GM23338 (cell line): ENCODE data around the gene RCVRN. TPM values are rescaled to one million over a fixed set of nuclear protein-coding genes. Genes with fewer than 3 reads are reported as not detected.

Source experiments
- ATAC-seq: fragments of 200-7000 bp; cut with Tn5 transposase; 3 replicates; pipeline ENCODE4 v1.9.1; 2020
- DNase-seq: peaks from one replicate; pipeline ENCODE4 v3.0.0-alpha.2; 2015; ENCODE audit warnings: low spot score
- H2AFZ ChIP-seq: fragments of 200-600 bp; sonication (generic); 2 replicates; pipeline ENCODE4 v1.8.0; 2016; ENCODE audit warnings: antibody characterized with exemption, mild to moderate bottlenecking, moderate library complexity
- H3F3A ChIP-seq: fragments of 200-600 bp; sonication (generic); replicated peaks from 2 replicates; pipeline ENCODE4 v1.8.0; 2017; ENCODE audit warnings: antibody characterized with exemption, mixed run types, low read depth
- H3K27ac ChIP-seq: fragments of 200-600 bp; sonication (generic); 2 replicates; pipeline ENCODE4 v1.6.1; 2016; ENCODE audit warnings: low read depth
- H3K27me3 ChIP-seq: fragments of 200-600 bp; sonication (generic); 2 replicates; pipeline ENCODE4 v1.8.0; 2016; ENCODE audit warnings: mild to moderate bottlenecking, mixed run types, moderate library complexity; ENCODE audit not compliant: insufficient read depth
- H3K36me3 ChIP-seq: fragments of 200-600 bp; sonication (generic); 2 replicates; pipeline ENCODE4 v1.8.0; 2016; ENCODE audit warnings: mild to moderate bottlenecking; ENCODE audit not compliant: insufficient read depth
- H3K4me1 ChIP-seq: fragments of 200-600 bp; sonication (generic); 2 replicates; pipeline ENCODE4 v1.8.0; 2016; ENCODE audit warnings: mild to moderate bottlenecking, moderate library complexity; ENCODE audit not compliant: insufficient read depth
- H3K4me2 ChIP-seq: fragments of 200-600 bp; sonication (generic); 2 replicates; pipeline ENCODE4 v1.7.1; 2017; ENCODE audit warnings: mixed run types
- H3K4me3 ChIP-seq: fragments of 200-600 bp; sonication (generic); 2 replicates; pipeline ENCODE4 v1.6.1; 2016; ENCODE audit warnings: mixed run types
- H3K79me2 ChIP-seq: fragments of 200-600 bp; sonication (generic); replicated peaks from 2 replicates; pipeline ENCODE4 v1.8.0; 2017; ENCODE audit warnings: mild to moderate bottlenecking; ENCODE audit not compliant: insufficient read depth
- H3K9me2 ChIP-seq: fragments of 200-600 bp; sonication (generic); 2 replicates; pipeline ENCODE4 v1.8.0; 2017; ENCODE audit not compliant: insufficient read depth
- H4K20me1 ChIP-seq: fragments of 200-600 bp; sonication (generic); replicated peaks from 2 replicates; pipeline ENCODE4 v1.8.0; 2017; ENCODE audit warnings: mild to moderate bottlenecking; ENCODE audit not compliant: insufficient read depth
- H3K27ac Mint-ChIP-seq: 2 replicates; pipeline ENCODE4 v1.8.0; 2020; ENCODE audit warnings: inconsistent platforms, mild to moderate bottlenecking, moderate library complexity, mixed read lengths
- H3K27me3 Mint-ChIP-seq: 3 replicates; pipeline ENCODE4 v1.8.0; 2022; ENCODE audit warnings: low read depth, mild to moderate bottlenecking, moderate library complexity, mixed read lengths, inconsistent platforms; ENCODE audit not compliant: insufficient read depth, poor library complexity
- H3K36me3 Mint-ChIP-seq: 3 replicates; pipeline ENCODE4 v1.8.0; 2021; ENCODE audit warnings: low read depth, mild to moderate bottlenecking, inconsistent platforms, moderate library complexity, mixed read lengths
- H3K4me1 Mint-ChIP-seq: 3 replicates; pipeline ENCODE4 v1.8.0; 2020; ENCODE audit warnings: mild to moderate bottlenecking, inconsistent platforms, mixed read lengths
- H3K4me3 Mint-ChIP-seq: 3 replicates; pipeline ENCODE4 v1.8.0; 2021; ENCODE audit warnings: moderate library complexity, mild to moderate bottlenecking, inconsistent platforms, mixed read lengths
- H3K9me3 Mint-ChIP-seq: 3 replicates; pipeline ENCODE4 v1.8.0; 2020; ENCODE audit warnings: moderate library complexity, mild to moderate bottlenecking, inconsistent platforms, mixed read lengths
- CREB1 ChIP-seq: fragments of 250-450 bp; sonication (Bioruptor Pico); IDR thresholded peaks from 2 replicates; pipeline ENCODE4 v1.5.0; 2020; ENCODE audit warnings: low read depth, mild to moderate bottlenecking, moderate library complexity
- CTCF ChIP-seq, 2 experiments: fragments of 200-600 bp in 1 of 2; sonication (generic) in 1 of 2; conservative IDR thresholded peaks; 2 replicates each; pipeline versions ENCODE4 v1.5.1 to v1.6.1; 2016 to 2017; ENCODE audit warnings: antibody characterized with exemption in 2 of 2, low read depth in 2 of 2, mild to moderate bottlenecking in 2 of 2, moderate library complexity in 1 of 2
- EZH2 ChIP-seq: fragments of 200-600 bp; sonication (generic); IDR thresholded peaks from one replicate; pipeline ENCODE4 v1.8.0; 2017; ENCODE audit warnings: antibody characterized with exemption, mild to moderate bottlenecking, low read depth; ENCODE audit not compliant: unreplicated experiment
- EZH2phosphoT487 ChIP-seq: fragments of 200-600 bp; sonication (generic); IDR thresholded peaks from one replicate; pipeline ENCODE4 v1.8.1; 2018; ENCODE audit warnings: antibody characterized with exemption; ENCODE audit not compliant: unreplicated experiment
- JUNB ChIP-seq: IDR thresholded peaks from one replicate; pipeline ENCODE4 v1.6.1; 2016; ENCODE audit warnings: antibody characterized with exemption; ENCODE audit not compliant: unreplicated experiment
- NANOG ChIP-seq: IDR thresholded peaks from 2 replicates; pipeline ENCODE4 v1.6.1; 2016; ENCODE audit warnings: antibody characterized with exemption, borderline replicate concordance
- POLR2AphosphoS5 ChIP-seq: IDR thresholded peaks from 2 replicates; pipeline ENCODE4 v1.6.1; 2016; ENCODE audit warnings: antibody characterized with exemption, low read depth
- REST ChIP-seq: IDR thresholded peaks from one replicate; pipeline ENCODE4 v1.6.1; 2018; ENCODE audit warnings: antibody characterized with exemption; ENCODE audit not compliant: unreplicated experiment
- STAT1 ChIP-seq: IDR thresholded peaks from one replicate; pipeline ENCODE4 v1.6.1; 2016; ENCODE audit warnings: antibody characterized with exemption; ENCODE audit not compliant: unreplicated experiment
- ZNF114 ChIP-seq: fragments of 250-450 bp; sonication (Bioruptor Pico); IDR thresholded peaks from 2 replicates; pipeline ENCODE4 v1.5.0; 2020; ENCODE audit warnings: mild to moderate bottlenecking, moderate library complexity
- ZNF331 ChIP-seq: fragments of 250-450 bp; sonication (Bioruptor Pico); IDR thresholded peaks from 2 replicates; pipeline ENCODE4 v1.5.0; 2020; ENCODE audit warnings: low read depth, mild to moderate bottlenecking, moderate library complexity
- ZNF462 ChIP-seq: fragments of 250-450 bp; sonication (Bioruptor Pico); IDR thresholded peaks from 2 replicates; pipeline ENCODE4 v1.5.0; 2020; ENCODE audit warnings: mild to moderate bottlenecking, moderate library complexity
- polyA plus RNA-seq: library from polyadenylated mRNA; unstranded; fragments of >200 nt; fragmentation: Nextera tagmentation; extraction: Ambion mirVana; gene quantifications from 2 replicates; pipeline ENCODE4 v1.2.1, GENCODE V29; 2016
- total RNA-seq: library from RNA; depleted of rRNA; stranded (reverse); fragments of >200 nt; shearing (Covaris generic); gene quantifications from 2 replicates; pipeline ENCODE4 v1.2.3, GENCODE V29; 2014
- TF ChIP-seq, protein P1 (sequence below): IDR thresholded peaks from 2 replicates; pipeline ENCODE4 v1.6.1; 2016; ENCODE audit warnings: antibody characterized with exemption

The RCVRN gene
- total and polyA plus RNA-seq, 2 experiments from 2014 or later = not detected

- H3K9me3 Mint-ChIP-seq = no peaks in the 10 kb centered on the region
- H2AFZ ChIP-seq = no peak overlapping the region
Measured at GRCh38 chr17:9922012-9922848, 17.2 kb upstream of the RCVRN start.

More at GRCh38 chr17:9922012-9922848, 17.2 kb upstream of the RCVRN start:
- no peak overlapping the region for H3K4me2 ChIP-seq
- TF ChIP-seq ZNF331 (CRISPR knock-in tag) (no peak), JUNB (no peak), EZH2phosphoT487 (no peak), NANOG (no peak), EZH2 (no peak), REST (no peak), POLR2AphosphoS5 (no peak), ZNF114 (CRISPR knock-in tag) (no peak), STAT1 (no peak), CTCF (conservative IDR thresholded peaks at IDR 0.05; ENCODE audit: low read depth in 2 of 2) (no peak), CREB1 (CRISPR knock-in tag) (no peak), ZNF462 (no peak)
- TF ChIP-seq, protein P1, sequence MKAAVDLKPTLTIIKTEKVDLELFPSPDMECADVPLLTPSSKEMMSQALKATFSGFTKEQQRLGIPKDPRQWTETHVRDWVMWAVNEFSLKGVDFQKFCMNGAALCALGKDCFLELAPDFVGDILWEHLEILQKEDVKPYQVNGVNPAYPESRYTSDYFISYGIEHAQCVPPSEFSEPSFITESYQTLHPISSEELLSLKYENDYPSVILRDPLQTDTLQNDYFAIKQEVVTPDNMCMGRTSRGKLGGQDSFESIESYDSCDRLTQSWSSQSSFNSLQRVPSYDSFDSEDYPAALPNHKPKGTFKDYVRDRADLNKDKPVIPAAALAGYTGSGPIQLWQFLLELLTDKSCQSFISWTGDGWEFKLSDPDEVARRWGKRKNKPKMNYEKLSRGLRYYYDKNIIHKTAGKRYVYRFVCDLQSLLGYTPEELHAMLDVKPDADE = no peak
- H3K4me1 ChIP-seq = no peaks in the 10 kb centered on the region
- Mint-ChIP-seq H3K4me1 (peaks cover 2% of the 10 kb centered on the region; the same call in 2 of the 3 replicates), H3K27ac (no peak overlapping the region), H3K27me3 (peaks cover 2% of the 10 kb centered on the region), H3K36me3 (no peaks in the 10 kb centered on the region), H3K4me3 (no peak overlapping the region)
- no peaks in the 10 kb centered on the region for H3K79me2 ChIP-seq
- no peaks in the 10 kb centered on the region for H4K20me1 ChIP-seq
- H3K4me3 ChIP-seq = no peak overlapping the region
- H3K9me2 ChIP-seq = no peaks in the 10 kb centered on the region
- no peak for ATAC-seq
- no peak for DNase-seq
- no peak overlapping the region for H3K27ac ChIP-seq
- no peaks in the 10 kb centered on the region for H3K27me3 ChIP-seq
- H3K36me3 ChIP-seq = no peaks in the 10 kb centered on the region
- no peaks in the 10 kb centered on the region for H3F3A ChIP-seq
